ENCODE results near the gene CYP4F12. TPM values are rescaled to one million over a fixed set of nuclear protein-coding genes. Genes with fewer than 3 reads are reported as not detected.

CYP4F12 gene
- total and polyA plus RNA-seq, 11 donors: 1.1 to 8.9 (median 3.1) TPM

- ATAC-seq (no peak), DNase-seq (no peak)
- TF ChIP-seq CTCF (IDR thresholded peaks at IDR 0.05) (no peak), POLR2A (IDR thresholded peaks at IDR 0.05) (no peak)
- H3K4me3 ChIP-seq: no peak overlapping the region
- intact Hi-C loops (cut with DNase I): no loop called here
- peaks cover 0 to 2% (median 0%) of the 10 kb centered on the region in 12 donors for H3K9me3 ChIP-seq
- H3K4me1 ChIP-seq: no peaks in the 10 kb centered on the region
- 0 to 27% (median 21%) methylated on average over 1 of the region's 1 CpG for WGBS, 4 donors
- H3K36me3 ChIP-seq: no peaks in the 10 kb centered on the region
- H3K27ac ChIP-seq: no peak overlapping the region
- peaks cover 0 to 7% (median 0%) of the 10 kb centered on the region in 9 donors for H3K27me3 ChIP-seq
These were observed 6.7 kb upstream of the CYP4F12 start for GRCh38 chr19:15666186-15666585.

GRCh38 chr19:15666883-15667282 is 6.0 kb upstream of the CYP4F12 start:
- no peak for TF ChIP-seq CTCF (IDR thresholded peaks at IDR 0.05)
- no peak for TF ChIP-seq POLR2A (IDR thresholded peaks at IDR 0.05)
- ATAC-seq (no peak), DNase-seq (peak in 1 of 5 donors; percentile 33)
- H3K4me3 ChIP-seq: no peak overlapping the region
- peaks cover 0 to 2% (median 0%) of the 10 kb centered on the region in 12 donors for H3K9me3 ChIP-seq
- peaks cover 0 to 2% (median 0%) of the 10 kb centered on the region in 12 donors for H3K4me1 ChIP-seq
- peaks cover 0 to 7% (median 0%) of the 10 kb centered on the region in 9 donors for H3K27me3 ChIP-seq
- no peak overlapping the region for H3K27ac ChIP-seq
- 28 to 54% (median 41%) methylated on average over 4 of the region's 4 CpGs for WGBS, 4 donors
- no peaks in the 10 kb centered on the region for H3K36me3 ChIP-seq
- intact Hi-C loops (cut with DNase I): no loop called here

- intact Hi-C loops (cut with DNase I): no loop called here
- Histone ChIP-seq H3K9me3 (peaks cover 0 to 2% (median 0%) of the 10 kb centered on the region in 12 donors), H3K4me1 (peaks cover 0 to 18% (median 10%) of the 10 kb centered on the region in 12 donors), H3K27ac (no peak overlapping the region), H3K36me3 (no peaks in the 10 kb centered on the region), H3K4me3 (no peak overlapping the region), H3K27me3 (peaks cover 0 to 5% (median 0%) of the 10 kb centered on the region in 9 donors)
- no peak for ATAC-seq
- no peak for DNase-seq
- 54 to 74% (median 64%) methylated on average over 3 of the region's 3 CpGs for WGBS, 4 donors
- TF ChIP-seq POLR2A (IDR thresholded peaks at IDR 0.05): no peak
- TF ChIP-seq CTCF (IDR thresholded peaks at IDR 0.05): no peak
These were observed 3.4 kb upstream of the CYP4F12 start for GRCh38 chr19:15669440-15669839.

- Histone ChIP-seq H3K27ac (no peak overlapping the region), H3K9me3 (peaks cover 0 to 2% (median 0%) of the 10 kb centered on the region in 12 donors), H3K27me3 (peaks cover 0 to 5% (median 0%) of the 10 kb centered on the region in 9 donors), H3K4me3 (no peak overlapping the region), H3K4me1 (peaks cover 0 to 20% (median 10%) of the 10 kb centered on the region in 12 donors), H3K36me3 (no peaks in the 10 kb centered on the region)
- DNase-seq (no peak), ATAC-seq (no peak)
- WGBS, 4 donors: 73 to 82% (median 78%) methylated on average over 4 of the region's 4 CpGs
- intact Hi-C loops (cut with DNase I): loop anchor here in 2 of 10 donors (5.0 to 10.0 kb wide), 2 partner anchors 105 to 107 kb away; no protein-coding TSS in a partner anchor
- TF ChIP-seq CTCF (IDR thresholded peaks at IDR 0.05) (no peak), POLR2A (IDR thresholded peaks at IDR 0.05) (no peak)
These were observed 3.0 kb upstream of the CYP4F12 start for GRCh38 chr19:15669891-15670290.
